Ishikawa (cell line): ENCODE data around the gene CCDC200.

Source experiments
- CEBPB ChIP-seq: IDR thresholded peaks from 2 replicates; pipeline ENCODE4 v1.6.1; 2012
- CREB1 ChIP-seq: IDR thresholded peaks from 2 replicates; pipeline ENCODE4 v1.6.1; 2012; ENCODE audit warnings: low read depth
- EGR1 ChIP-seq: IDR thresholded peaks from 2 replicates; pipeline ENCODE4 v1.6.1; 2012
- EP300 ChIP-seq: IDR thresholded peaks from 2 replicates; pipeline ENCODE4 v1.6.1; 2012; ENCODE audit warnings: borderline replicate concordance
- FOXM1 ChIP-seq: IDR thresholded peaks from 2 replicates; pipeline ENCODE4 v1.6.1; 2012; ENCODE audit warnings: low read depth, borderline replicate concordance
- MAX ChIP-seq: IDR thresholded peaks from 2 replicates; pipeline ENCODE4 v1.6.1; 2012
- NFIC ChIP-seq: IDR thresholded peaks from 2 replicates; pipeline ENCODE4 v1.6.1; 2012
- TAF1 ChIP-seq: IDR thresholded peaks from 2 replicates; pipeline ENCODE4 v1.6.1; 2012; ENCODE audit warnings: low read depth, mild to moderate bottlenecking
- TCF12 ChIP-seq: IDR thresholded peaks from 2 replicates; pipeline ENCODE4 v1.6.1; 2012; ENCODE audit warnings: low read depth
- TEAD4 ChIP-seq: IDR thresholded peaks from 2 replicates; pipeline ENCODE4 v1.6.1; 2012
- USF1 ChIP-seq: IDR thresholded peaks from 2 replicates; pipeline ENCODE4 v1.6.1; 2012
- YY1 ChIP-seq: IDR thresholded peaks from 2 replicates; pipeline ENCODE4 v1.6.1; 2012; ENCODE audit warnings: low read depth
- ZBTB7A ChIP-seq: IDR thresholded peaks from 2 replicates; pipeline ENCODE4 v1.6.1; 2012; ENCODE audit warnings: low read depth
- TF ChIP-seq, protein P1 (sequence below): IDR thresholded peaks from 2 replicates; pipeline ENCODE4 v1.6.1; 2012; ENCODE audit warnings: low read depth, mild to moderate bottlenecking

DNA sequence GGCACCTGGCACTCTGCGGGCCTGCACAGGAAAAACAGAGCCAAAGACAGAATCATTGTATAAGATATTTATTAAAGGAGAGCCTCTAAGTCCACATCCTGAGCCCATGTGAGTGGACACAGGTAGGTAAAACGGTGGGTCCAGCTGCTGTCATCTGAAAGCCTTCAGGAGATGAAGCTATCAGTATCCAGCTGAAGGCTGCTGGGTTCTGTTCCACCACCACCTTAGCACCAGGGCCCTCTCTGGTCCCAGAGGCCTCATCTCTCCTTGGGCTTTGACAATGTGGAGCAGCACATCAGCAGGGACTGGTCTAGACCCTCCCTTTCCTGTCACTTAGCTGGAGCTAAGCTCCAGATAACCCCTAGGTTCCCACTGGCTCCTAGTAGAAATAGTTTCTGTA is 9.4 kb downstream of the CCDC200 start:
- TF ChIP-seq CEBPB (no peak), TCF12 (no peak), YY1 (no peak), EGR1 (no peak), ZBTB7A (no peak), EP300 (no peak), TAF1 (no peak), USF1 (no peak), NFIC (no peak), TEAD4 (no peak), FOXM1 (no peak), MAX (no peak), CREB1 (no peak)
- TF ChIP-seq, protein P1, sequence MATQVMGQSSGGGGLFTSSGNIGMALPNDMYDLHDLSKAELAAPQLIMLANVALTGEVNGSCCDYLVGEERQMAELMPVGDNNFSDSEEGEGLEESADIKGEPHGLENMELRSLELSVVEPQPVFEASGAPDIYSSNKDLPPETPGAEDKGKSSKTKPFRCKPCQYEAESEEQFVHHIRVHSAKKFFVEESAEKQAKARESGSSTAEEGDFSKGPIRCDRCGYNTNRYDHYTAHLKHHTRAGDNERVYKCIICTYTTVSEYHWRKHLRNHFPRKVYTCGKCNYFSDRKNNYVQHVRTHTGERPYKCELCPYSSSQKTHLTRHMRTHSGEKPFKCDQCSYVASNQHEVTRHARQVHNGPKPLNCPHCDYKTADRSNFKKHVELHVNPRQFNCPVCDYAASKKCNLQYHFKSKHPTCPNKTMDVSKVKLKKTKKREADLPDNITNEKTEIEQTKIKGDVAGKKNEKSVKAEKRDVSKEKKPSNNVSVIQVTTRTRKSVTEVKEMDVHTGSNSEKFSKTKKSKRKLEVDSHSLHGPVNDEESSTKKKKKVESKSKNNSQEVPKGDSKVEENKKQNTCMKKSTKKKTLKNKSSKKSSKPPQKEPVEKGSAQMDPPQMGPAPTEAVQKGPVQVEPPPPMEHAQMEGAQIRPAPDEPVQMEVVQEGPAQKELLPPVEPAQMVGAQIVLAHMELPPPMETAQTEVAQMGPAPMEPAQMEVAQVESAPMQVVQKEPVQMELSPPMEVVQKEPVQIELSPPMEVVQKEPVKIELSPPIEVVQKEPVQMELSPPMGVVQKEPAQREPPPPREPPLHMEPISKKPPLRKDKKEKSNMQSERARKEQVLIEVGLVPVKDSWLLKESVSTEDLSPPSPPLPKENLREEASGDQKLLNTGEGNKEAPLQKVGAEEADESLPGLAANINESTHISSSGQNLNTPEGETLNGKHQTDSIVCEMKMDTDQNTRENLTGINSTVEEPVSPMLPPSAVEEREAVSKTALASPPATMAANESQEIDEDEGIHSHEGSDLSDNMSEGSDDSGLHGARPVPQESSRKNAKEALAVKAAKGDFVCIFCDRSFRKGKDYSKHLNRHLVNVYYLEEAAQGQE: no peak
